Breast epithelium (tissue), 3 donors: Measurements from ENCODE around the gene NAA25.

Experiments used
- POLR2AphosphoS5 ChIP-seq, 3 donors: sonication (generic); formaldehyde crosslinking; IDR thresholded peaks; one replicate each; pipeline ENCODE4 v1.6.1; 2017; ENCODE audit warnings: antibody characterized with exemption in 3 of 3
- TF ChIP-seq, protein P1 (sequence below), 3 donors: fragments of 450-650 bp; IDR thresholded peaks; one replicate each; pipeline ENCODE4 v1.5.1; 2016 to 2017; ENCODE audit warnings: antibody characterized with exemption in 3 of 3, mild to moderate bottlenecking in 3 of 3, moderate library complexity in 3 of 3

DNA sequence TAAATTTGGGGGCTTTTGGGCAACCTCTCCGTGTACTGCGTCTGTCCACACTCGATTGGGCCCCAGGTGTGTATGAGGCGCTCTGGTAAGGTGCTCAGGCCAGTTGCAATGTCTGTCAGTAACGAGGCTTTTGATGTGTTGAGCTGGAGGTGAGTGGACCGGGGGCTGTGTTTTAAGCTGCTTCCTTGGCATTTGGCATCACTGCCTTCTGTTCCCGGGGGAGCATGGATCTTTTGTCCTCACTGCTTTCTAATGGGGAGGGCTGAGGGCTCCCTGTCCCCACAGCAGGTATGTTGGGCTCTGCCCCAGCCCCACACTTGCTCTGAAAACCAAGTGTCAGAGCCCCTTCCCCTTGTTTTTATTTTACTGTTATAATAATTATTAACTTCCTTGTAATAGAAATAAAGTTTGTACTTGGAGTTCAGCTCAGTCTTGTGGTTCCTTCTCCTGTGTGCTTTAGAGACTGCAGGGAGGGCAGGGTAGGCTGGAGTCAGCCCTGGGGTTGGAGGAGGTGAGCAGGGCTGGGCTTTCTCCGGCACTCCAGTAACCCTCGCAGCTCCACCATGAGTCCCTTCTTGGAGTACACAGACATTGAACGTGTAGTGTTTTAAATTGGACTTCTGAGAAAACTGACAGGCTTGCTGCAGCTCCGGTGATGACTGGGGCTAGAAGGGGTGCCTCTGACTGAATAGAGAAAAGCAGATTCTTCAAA lies 44.8 kb upstream of the NAA25 start:
- TF ChIP-seq, protein P1, sequence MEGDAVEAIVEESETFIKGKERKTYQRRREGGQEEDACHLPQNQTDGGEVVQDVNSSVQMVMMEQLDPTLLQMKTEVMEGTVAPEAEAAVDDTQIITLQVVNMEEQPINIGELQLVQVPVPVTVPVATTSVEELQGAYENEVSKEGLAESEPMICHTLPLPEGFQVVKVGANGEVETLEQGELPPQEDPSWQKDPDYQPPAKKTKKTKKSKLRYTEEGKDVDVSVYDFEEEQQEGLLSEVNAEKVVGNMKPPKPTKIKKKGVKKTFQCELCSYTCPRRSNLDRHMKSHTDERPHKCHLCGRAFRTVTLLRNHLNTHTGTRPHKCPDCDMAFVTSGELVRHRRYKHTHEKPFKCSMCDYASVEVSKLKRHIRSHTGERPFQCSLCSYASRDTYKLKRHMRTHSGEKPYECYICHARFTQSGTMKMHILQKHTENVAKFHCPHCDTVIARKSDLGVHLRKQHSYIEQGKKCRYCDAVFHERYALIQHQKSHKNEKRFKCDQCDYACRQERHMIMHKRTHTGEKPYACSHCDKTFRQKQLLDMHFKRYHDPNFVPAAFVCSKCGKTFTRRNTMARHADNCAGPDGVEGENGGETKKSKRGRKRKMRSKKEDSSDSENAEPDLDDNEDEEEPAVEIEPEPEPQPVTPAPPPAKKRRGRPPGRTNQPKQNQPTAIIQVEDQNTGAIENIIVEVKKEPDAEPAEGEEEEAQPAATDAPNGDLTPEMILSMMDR (IDR thresholded peaks at IDR 0.05): no peak
- TF ChIP-seq POLR2AphosphoS5 (IDR thresholded peaks at IDR 0.05): no peak
